Mesenchymal stem cell (in vitro differentiated cells and primary cell): ENCODE data around the gene BPIFB3.

Experiments used
- DNase-seq: peaks from one replicate; pipeline ENCODE4 v3.0.0-alpha.2; 2013
- H2AFZ ChIP-seq: one replicate; pipeline ENCODE4 v1.6.1; 2013; ENCODE audit warnings: low read depth, mild to moderate bottlenecking, control low read depth, inconsistent platforms, low read length, moderate library complexity
- H2AK5ac ChIP-seq: 2 replicates; pipeline ENCODE4 v1.6.1; 2013; ENCODE audit warnings: low read length, moderate library complexity, mild to moderate bottlenecking, inconsistent platforms; ENCODE audit not compliant: severe bottlenecking
- H2BK120ac ChIP-seq: one replicate; pipeline ENCODE4 v1.6.1; 2013; ENCODE audit warnings: low read depth, mild to moderate bottlenecking, inconsistent platforms, low read length, moderate library complexity
- H2BK12ac ChIP-seq, 2 experiments: one replicate each; pipeline ENCODE4 v1.6.1; 2013; ENCODE audit warnings: inconsistent platforms in 2 of 2, low read length in 2 of 2, mild to moderate bottlenecking in 2 of 2, moderate library complexity in 2 of 2, control low read depth in 1 of 2
- H2BK15ac ChIP-seq: one replicate; pipeline ENCODE4 v1.6.1; 2013; ENCODE audit warnings: mild to moderate bottlenecking, low read depth, inconsistent platforms; ENCODE audit not compliant: poor library complexity, severe bottlenecking
- H2BK5ac ChIP-seq: 2 replicates; pipeline ENCODE4 v1.6.1; 2013; ENCODE audit warnings: low read depth, mild to moderate bottlenecking, low read length, control low read depth, inconsistent platforms; ENCODE audit not compliant: poor library complexity, severe bottlenecking
- H3K14ac ChIP-seq, 2 experiments: one replicate each; pipeline ENCODE4 v1.6.1; 2013; ENCODE audit warnings: inconsistent platforms in 2 of 2, low read length in 2 of 2, control low read depth in 1 of 2, mild to moderate bottlenecking in 1 of 2, moderate library complexity in 1 of 2
- H3K18ac ChIP-seq, 2 experiments: one replicate each; pipeline ENCODE4 v1.6.1; 2013; ENCODE audit warnings: inconsistent platforms in 2 of 2, low read length in 2 of 2, control low read depth in 1 of 2, low read depth in 1 of 2, mild to moderate bottlenecking in 1 of 2
- H3K23ac ChIP-seq, 2 experiments: one replicate each; pipeline ENCODE4 v1.6.1; 2013; ENCODE audit warnings: inconsistent platforms in 2 of 2, low read length in 2 of 2, mild to moderate bottlenecking in 2 of 2, moderate library complexity in 2 of 2, control low read depth in 1 of 2
- H3K27ac ChIP-seq: 2 replicates; pipeline ENCODE4 v1.5.1; 2013; ENCODE audit warnings: mild to moderate bottlenecking, moderate library complexity, low read length, control low read depth, inconsistent platforms; ENCODE audit not compliant: poor library complexity, severe bottlenecking
- H3K27me3 ChIP-seq, 2 experiments: 2 replicates each; pipeline versions ENCODE4 v1.6.1 to v1.7.0; 2013; ENCODE audit warnings: low read length in 2 of 2, mild to moderate bottlenecking in 2 of 2, moderate library complexity in 2 of 2, control low read depth in 1 of 2, inconsistent platforms in 1 of 2; ENCODE audit not compliant: control insufficient read depth in 1 of 2, insufficient read depth in 1 of 2
- H3K36me3 ChIP-seq, 2 experiments: 2 replicates each; pipeline versions ENCODE4 v1.6.1 to v1.7.0; 2013; ENCODE audit warnings: low read length in 2 of 2, control low read depth in 1 of 2, inconsistent platforms in 1 of 2, low read depth in 1 of 2, mild to moderate bottlenecking in 1 of 2; ENCODE audit not compliant: insufficient read depth in 2 of 2, control insufficient read depth in 1 of 2
- H3K4ac ChIP-seq, 2 experiments: one replicate each; pipeline ENCODE4 v1.6.1; 2013; ENCODE audit warnings: inconsistent platforms in 2 of 2, low read length in 2 of 2, mild to moderate bottlenecking in 2 of 2, moderate library complexity in 2 of 2, control low read depth in 1 of 2, low read depth in 1 of 2
- H3K4me1 ChIP-seq: 2 replicates; pipeline ENCODE4 v1.6.1; 2013; ENCODE audit warnings: low read depth, low read length, control low read depth; ENCODE audit not compliant: control insufficient read depth, insufficient read depth
- H3K4me2 ChIP-seq: 2 replicates; pipeline ENCODE4 v1.6.1; 2013; ENCODE audit warnings: low read length, mild to moderate bottlenecking, inconsistent platforms; ENCODE audit not compliant: poor library complexity, severe bottlenecking
- H3K4me3 ChIP-seq, 2 experiments: 2 replicates each; pipeline versions ENCODE4 v1.5.1 to v1.7.0; 2013; ENCODE audit warnings: low read length in 2 of 2, mild to moderate bottlenecking in 2 of 2, control low read depth in 1 of 2, low read depth in 1 of 2; ENCODE audit not compliant: insufficient read depth in 1 of 2
- H3K79me1 ChIP-seq: replicated peaks from 2 replicates; pipeline ENCODE4 v1.6.1; 2013; ENCODE audit warnings: mild to moderate bottlenecking, control low read depth, low read length, inconsistent platforms; ENCODE audit not compliant: poor library complexity, severe bottlenecking
- H3K9ac ChIP-seq: 2 replicates; pipeline ENCODE4 v1.7.0; 2013; ENCODE audit warnings: mild to moderate bottlenecking, low read length, moderate library complexity
- H3K9me3 ChIP-seq: 2 replicates; pipeline ENCODE4 v1.7.0; 2013; ENCODE audit warnings: mild to moderate bottlenecking, low read length; ENCODE audit not compliant: control insufficient read depth
- H4K8ac ChIP-seq: one replicate; pipeline ENCODE4 v1.6.1; 2013; ENCODE audit warnings: inconsistent platforms, mild to moderate bottlenecking, low read length, moderate library complexity
- H4K91ac ChIP-seq: one replicate; pipeline ENCODE4 v1.6.1; 2013; ENCODE audit warnings: mild to moderate bottlenecking, low read length, inconsistent platforms
- WGBS: methylation state at CpG from one replicate; pipeline ENCODE4 v1.1.7; 2013; ENCODE audit warnings: mixed read lengths; 5-methylcytosine and 5-hydroxymethylcytosine counted together

Gene BPIFB3

GRCh38 chr20:33014336-33015113 lies 39.2 kb upstream of the BPIFB3 start:
- Histone ChIP-seq H2AK5ac (no peak overlapping the region), H4K8ac (no peak overlapping the region), H3K4me2 (no peak overlapping the region), H2BK12ac (no peak overlapping the region), H3K79me1 (no peaks in the 10 kb centered on the region), H3K18ac (no peak overlapping the region), H3K4me3 (no peak overlapping the region), H3K23ac (no peak overlapping the region), H3K27ac (no peak overlapping the region), H2BK15ac (no peak overlapping the region), H3K4ac (no peak overlapping the region), H2BK120ac (no peak overlapping the region), H3K14ac (no peak overlapping the region), H2BK5ac (no peak overlapping the region), H3K27me3 (peaks cover 33 to 83% of the 10 kb centered on the region in 2 experiments), H3K4me1 (peaks cover 2% of the 10 kb centered on the region), H4K91ac (no peak overlapping the region), H3K9me3 (no peaks in the 10 kb centered on the region), H2AFZ (no peak overlapping the region), H3K9ac (no peak overlapping the region), H3K36me3 (no peaks in the 10 kb centered on the region)
- WGBS, result 26% methylated on average over 15 of the region's 16 CpGs
- no peak for DNase-seq

- H2BK12ac ChIP-seq, result no peak overlapping the region
- no peak overlapping the region for H3K4me2 ChIP-seq
- H3K4me3 ChIP-seq, result no peak overlapping the region
- H4K91ac ChIP-seq, result no peak overlapping the region
- no peak for DNase-seq
- no peak overlapping the region for H3K9ac ChIP-seq
- WGBS, result 78% methylated on average over 10 of the region's 10 CpGs
- H3K18ac ChIP-seq, result no peak overlapping the region
- peaks cover 33 to 77% of the 10 kb centered on the region in 2 experiments for H3K27me3 ChIP-seq
- no peak overlapping the region for H4K8ac ChIP-seq
- no peak overlapping the region for H3K14ac ChIP-seq
- H3K36me3 ChIP-seq, result no peaks in the 10 kb centered on the region
- H3K4me1 ChIP-seq, result no peaks in the 10 kb centered on the region
- no peak overlapping the region for H3K4ac ChIP-seq
- no peak overlapping the region for H2BK120ac ChIP-seq
- no peak overlapping the region for H2BK15ac ChIP-seq
- no peak overlapping the region for H2AFZ ChIP-seq
- no peaks in the 10 kb centered on the region for H3K79me1 ChIP-seq
- no peak overlapping the region for H2AK5ac ChIP-seq
- H2BK5ac ChIP-seq, result no peak overlapping the region
- no peaks in the 10 kb centered on the region for H3K9me3 ChIP-seq
- H3K23ac ChIP-seq, result no peak overlapping the region
- H3K27ac ChIP-seq, result no peak overlapping the region
These were observed 38.6 kb upstream of the BPIFB3 start for GRCh38 chr20:33015114-33015484.

- H2BK12ac ChIP-seq, result no peak overlapping the region
These were observed 37.8 kb upstream of the BPIFB3 start for GRCh38 chr20:33015700-33016580.

GRCh38 chr20:33016581-33017109 lies 37.1 kb upstream of the BPIFB3 start:
- Histone ChIP-seq H3K4ac (no peak overlapping the region), H2BK12ac (no peak overlapping the region), H2BK120ac (no peak overlapping the region), H3K27me3 (peaks cover 28 to 75% of the 10 kb centered on the region in 2 experiments), H4K91ac (no peak overlapping the region), H3K4me1 (no peaks in the 10 kb centered on the region), H2AK5ac (no peak overlapping the region), H3K27ac (no peak overlapping the region), H3K9me3 (no peaks in the 10 kb centered on the region), H3K4me2 (no peak overlapping the region), H3K14ac (no peak overlapping the region), H3K36me3 (no peaks in the 10 kb centered on the region), H3K4me3 (no peak overlapping the region), H2BK5ac (no peak overlapping the region), H4K8ac (no peak overlapping the region), H2BK15ac (no peak overlapping the region), H3K9ac (no peak overlapping the region), H2AFZ (no peak overlapping the region), H3K18ac (no peak overlapping the region), H3K79me1 (no peaks in the 10 kb centered on the region), H3K23ac (no peak overlapping the region)
- WGBS, result 83% methylated on average over 5 of the region's 7 CpGs
- no peak for DNase-seq

More at GRCh38 chr20:33015700-33016580, 37.8 kb upstream of the BPIFB3 start:
- 69% methylated on average over 14 of the region's 15 CpGs for WGBS
- H3K9ac ChIP-seq, result no peak overlapping the region
- H3K23ac ChIP-seq, result no peak overlapping the region
- no peak overlapping the region for H3K4me3 ChIP-seq
- H3K4ac ChIP-seq, result no peak overlapping the region
- no peak overlapping the region for H3K27ac ChIP-seq
- H2BK5ac ChIP-seq, result no peak overlapping the region
- no peak overlapping the region for H2BK15ac ChIP-seq
- no peaks in the 10 kb centered on the region for H3K4me1 ChIP-seq
- H3K4me2 ChIP-seq, result no peak overlapping the region
- H3K27me3 ChIP-seq, result peaks cover 32 to 73% of the 10 kb centered on the region in 2 experiments
- no peak overlapping the region for H3K18ac ChIP-seq
- H2AFZ ChIP-seq, result no peak overlapping the region
- H3K36me3 ChIP-seq, result no peaks in the 10 kb centered on the region
- no peak overlapping the region for H2BK120ac ChIP-seq
- no peak for DNase-seq
- H2AK5ac ChIP-seq, result no peak overlapping the region
- H3K14ac ChIP-seq, result no peak overlapping the region
- H4K91ac ChIP-seq, result no peak overlapping the region
- H4K8ac ChIP-seq, result no peak overlapping the region
- H3K79me1 ChIP-seq, result no peaks in the 10 kb centered on the region
- H3K9me3 ChIP-seq, result no peaks in the 10 kb centered on the region
